ES-I3 (cell line): ENCODE data around the gene ZNF385B.

ENCODE experiments used
- H3K36me3 ChIP-seq: 2 replicates; pipeline ENCODE4 v1.6.1; 2013; ENCODE audit warnings: mild to moderate bottlenecking, low read length, control low read depth, moderate library complexity; ENCODE audit not compliant: insufficient read depth
- H3K4me1 ChIP-seq: 2 replicates; pipeline ENCODE4 v1.6.1; 2013; ENCODE audit warnings: mild to moderate bottlenecking, control low read depth, low read length; ENCODE audit not compliant: insufficient read depth
- H3K9ac ChIP-seq: 2 replicates; pipeline ENCODE4 v1.6.1; 2013; ENCODE audit warnings: low read depth, mild to moderate bottlenecking, low read length, moderate library complexity
- H3K9me3 ChIP-seq: 2 replicates; pipeline ENCODE4 v1.6.1; 2013; ENCODE audit warnings: mild to moderate bottlenecking, low read length, moderate library complexity; ENCODE audit not compliant: control insufficient read depth, insufficient read depth

The ZNF385B gene

DNA sequence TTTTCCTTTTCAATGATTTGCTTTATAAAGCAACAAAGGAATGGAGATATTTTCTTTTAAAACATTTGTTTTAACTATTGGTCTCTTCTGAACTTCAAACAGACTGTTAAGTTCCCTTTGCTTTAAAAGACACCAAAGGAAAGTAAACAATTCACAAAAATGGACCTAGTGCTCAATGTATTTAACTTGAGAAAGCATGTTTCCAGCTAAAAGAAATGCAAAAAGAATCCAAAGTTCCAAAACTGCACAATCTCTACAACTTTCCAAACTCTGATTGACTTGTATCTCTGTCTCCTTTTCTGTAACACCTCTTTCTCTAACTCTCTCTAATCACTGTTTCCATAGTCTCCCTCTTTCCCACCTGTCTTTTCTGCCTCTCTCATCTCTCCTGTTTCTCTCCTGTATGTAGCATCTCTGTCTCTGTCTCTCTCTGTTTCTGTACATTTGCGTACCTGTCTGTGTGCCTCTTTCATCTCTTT lies 301.1 kb downstream of the ZNF385B start:
- H3K4me1 ChIP-seq = no peaks in the 10 kb centered on the region; the same call in 1 of the 2 replicates
- H3K9ac ChIP-seq = no peak overlapping the region
- no peaks in the 10 kb centered on the region for H3K9me3 ChIP-seq
- H3K36me3 ChIP-seq = no peaks in the 10 kb centered on the region

DNA sequence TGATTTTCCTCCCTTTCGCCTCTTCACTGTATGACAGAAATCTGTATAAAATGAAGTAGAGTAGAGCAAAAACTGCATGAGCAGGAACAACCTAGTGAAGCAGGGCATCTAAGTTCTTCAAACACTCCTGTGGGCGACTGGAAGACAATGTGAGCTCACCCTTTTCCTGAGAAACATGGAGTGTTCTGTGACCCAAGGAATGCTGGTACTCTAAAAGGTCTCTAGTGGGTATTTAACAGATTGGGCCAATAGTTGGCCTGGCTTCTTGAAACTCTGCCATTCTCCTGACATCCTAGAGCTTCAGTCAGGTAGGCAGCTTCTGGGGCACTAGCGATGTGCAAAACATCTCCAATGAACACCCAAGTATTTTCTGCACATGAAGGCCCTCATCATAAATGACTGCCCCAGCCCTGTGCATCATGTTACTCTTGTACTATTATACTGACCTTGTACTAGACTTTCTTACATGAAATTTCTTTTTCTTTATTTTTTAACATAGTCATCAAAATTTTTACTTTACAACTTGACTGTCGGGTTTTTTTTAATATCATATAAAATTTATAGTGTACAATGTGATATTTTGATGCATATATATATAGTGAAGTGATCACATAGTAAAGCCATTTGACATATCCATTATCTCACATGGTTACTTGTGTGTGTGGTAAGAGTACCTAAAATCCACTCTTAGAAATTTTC lies 302.2 kb downstream of the ZNF385B start:
- Histone ChIP-seq H3K36me3 (no peaks in the 10 kb centered on the region), H3K9me3 (no peaks in the 10 kb centered on the region), H3K9ac (no peak overlapping the region), H3K4me1 (no peaks in the 10 kb centered on the region; the same call in 1 of the 2 replicates)

DNA sequence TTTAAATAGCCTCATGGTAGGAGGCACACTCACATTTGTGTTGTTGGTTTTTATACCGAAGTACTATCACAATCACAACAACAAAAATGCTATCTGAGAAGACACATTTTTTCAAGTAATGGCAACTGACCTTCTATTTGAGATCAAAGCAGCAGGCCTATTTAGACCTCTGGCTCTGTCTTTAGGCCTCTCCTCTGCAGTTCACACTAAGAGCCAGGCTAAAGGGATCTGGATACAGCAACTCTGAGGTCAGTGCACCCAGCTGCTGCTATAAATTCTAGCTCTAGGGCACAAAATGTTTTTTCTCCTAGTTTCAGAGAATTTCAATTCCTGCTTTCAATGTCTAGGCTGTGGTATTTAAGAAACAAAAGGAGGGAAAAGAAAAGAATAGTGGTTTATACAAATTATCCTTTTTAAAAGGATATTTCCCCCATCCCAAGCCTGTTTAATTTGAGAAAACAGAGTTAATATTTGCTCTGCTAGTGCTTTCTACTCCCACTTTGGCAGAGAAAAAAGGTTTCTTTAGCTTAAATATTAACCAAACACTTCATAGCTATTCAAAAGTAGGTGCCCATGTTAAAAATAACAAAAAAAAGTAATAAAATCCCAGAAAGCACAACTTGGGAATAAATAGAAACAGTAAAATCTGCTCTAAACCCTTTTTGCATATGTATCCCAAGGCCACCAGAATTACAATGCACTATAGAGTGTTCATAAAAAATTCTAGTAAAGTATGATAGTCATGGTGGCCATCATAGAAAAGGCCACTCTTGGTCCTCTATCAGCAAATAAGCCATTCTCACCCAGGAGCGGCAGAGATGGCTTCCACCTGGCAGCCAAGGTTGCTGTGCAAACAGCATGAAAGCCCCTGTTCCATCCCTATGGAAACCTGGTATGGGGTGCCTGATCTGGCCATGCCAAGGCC lies 303.1 kb downstream of the ZNF385B start:
- no peaks in the 10 kb centered on the region for H3K36me3 ChIP-seq
- H3K9me3 ChIP-seq = no peaks in the 10 kb centered on the region
- no peaks in the 10 kb centered on the region; the same call in 1 of the 2 replicates for H3K4me1 ChIP-seq
- no peak overlapping the region for H3K9ac ChIP-seq

DNA sequence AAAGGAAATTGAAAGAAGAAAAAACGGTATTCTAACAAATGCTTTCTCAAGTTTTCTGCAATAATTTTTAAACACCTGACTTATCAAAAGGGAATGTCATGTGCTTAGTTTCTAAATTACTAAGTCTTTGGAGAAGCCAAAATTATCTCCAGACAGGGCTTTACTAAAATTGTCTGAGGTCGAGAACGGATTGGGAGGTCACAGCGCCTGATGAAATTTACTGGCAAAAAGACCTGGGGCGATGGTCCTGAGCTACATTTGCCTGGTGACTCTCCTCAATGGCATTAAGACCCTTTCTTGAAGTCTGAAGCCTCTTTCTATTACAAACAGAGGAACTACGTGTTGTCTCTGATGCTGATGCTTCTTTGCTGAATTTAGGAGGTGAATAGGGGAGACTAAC lies 305.0 kb downstream of the ZNF385B start:
- no peaks in the 10 kb centered on the region for H3K9me3 ChIP-seq
- peaks cover 7% of the 10 kb centered on the region; the same call in 1 of the 2 replicates for H3K4me1 ChIP-seq
- H3K9ac ChIP-seq = no peak overlapping the region
- no peaks in the 10 kb centered on the region for H3K36me3 ChIP-seq

DNA sequence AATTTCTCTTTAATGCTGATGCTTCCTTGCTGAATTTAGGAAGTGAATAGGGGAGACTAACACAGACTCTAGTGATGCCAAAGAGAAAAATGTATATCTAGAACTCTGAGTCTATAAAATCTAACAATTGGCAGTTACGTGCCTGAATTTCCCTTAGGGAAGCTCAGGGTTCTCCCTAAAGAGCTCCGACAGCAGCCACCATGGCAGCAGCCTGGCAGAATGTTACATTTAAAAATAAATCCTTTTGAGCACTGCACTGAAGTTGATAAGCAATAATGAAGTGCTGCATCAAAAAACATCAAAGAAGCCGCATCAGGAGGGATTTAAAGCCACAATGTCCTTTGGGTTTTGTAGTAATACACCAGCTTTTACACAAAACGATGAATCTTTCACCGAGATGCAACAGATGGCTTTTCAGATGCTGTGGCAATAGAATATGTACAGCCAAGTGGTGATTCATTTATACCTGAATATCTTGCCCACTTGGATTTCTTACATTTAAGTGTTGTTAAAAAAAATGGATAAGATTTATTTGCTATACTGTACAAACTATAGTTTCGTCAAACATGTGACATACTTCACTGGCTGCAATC lies 305.6 kb downstream of the ZNF385B start:
- H3K9me3 ChIP-seq = no peaks in the 10 kb centered on the region
- H3K9ac ChIP-seq = no peak overlapping the region
- no peaks in the 10 kb centered on the region for H3K36me3 ChIP-seq
- H3K4me1 ChIP-seq = peaks cover 8% of the 10 kb centered on the region; the same call in 1 of the 2 replicates

DNA sequence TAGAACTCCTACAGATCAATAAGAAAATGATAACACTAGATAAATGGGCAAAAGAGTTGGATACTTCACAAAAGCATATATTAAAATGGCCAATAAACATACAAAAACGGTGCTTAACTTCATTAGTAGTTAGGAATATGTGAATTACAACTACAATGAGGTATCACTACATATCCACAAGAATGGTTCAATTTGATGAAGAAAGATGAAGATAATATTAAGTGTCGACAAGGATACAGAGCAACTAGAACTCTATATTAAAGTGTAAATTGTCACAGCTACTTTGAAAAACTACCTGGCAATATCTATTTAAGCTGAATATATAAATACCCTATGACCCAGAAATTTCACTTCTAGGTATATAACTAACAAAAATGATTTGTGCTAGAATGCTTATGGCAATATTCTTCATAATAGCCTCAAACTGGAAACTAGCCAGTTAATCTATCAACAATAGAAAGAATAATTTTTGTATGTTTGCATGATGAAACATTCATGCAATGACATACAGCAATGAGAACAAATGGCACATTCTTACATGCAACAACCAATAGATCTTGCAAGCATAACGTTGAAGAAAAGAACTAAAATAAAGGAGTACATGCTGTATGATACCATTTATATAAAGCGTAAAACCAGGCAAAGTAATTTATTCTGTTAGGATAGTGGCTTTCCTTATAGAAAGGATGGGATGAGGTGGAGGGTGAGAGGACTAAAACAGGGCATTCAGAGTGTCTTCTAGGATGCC lies 306.6 kb downstream of the ZNF385B start:
- H3K4me1 ChIP-seq = peaks cover 8% of the 10 kb centered on the region; the same call in 1 of the 2 replicates

DNA sequence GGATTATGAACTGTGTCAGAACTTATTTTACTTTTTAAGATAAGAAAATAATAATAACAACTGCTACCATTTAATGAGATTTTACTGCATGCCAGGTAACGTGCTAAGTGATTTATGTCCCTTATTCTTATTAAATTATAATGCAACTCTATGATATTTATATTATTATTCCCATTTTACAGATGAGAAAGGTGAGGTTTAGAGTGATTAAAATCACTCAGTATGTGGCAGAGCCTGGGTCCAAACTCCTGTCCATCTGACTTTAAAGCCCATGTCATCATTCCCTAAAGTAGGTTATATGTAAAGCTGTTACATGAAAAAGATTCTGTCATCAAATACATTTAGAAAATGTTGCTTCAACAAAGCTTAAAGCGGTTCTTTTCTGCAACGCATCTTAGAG lies 308.0 kb downstream of the ZNF385B start:
- Histone ChIP-seq H3K36me3 (no peaks in the 10 kb centered on the region), H3K9ac (no peak overlapping the region), H3K9me3 (no peaks in the 10 kb centered on the region), H3K4me1 (peaks cover 8% of the 10 kb centered on the region; the same call in 1 of the 2 replicates)

More for the DNA sequence above, 306.6 kb downstream of the ZNF385B start:
- H3K36me3 ChIP-seq = no peaks in the 10 kb centered on the region
- H3K9me3 ChIP-seq = no peaks in the 10 kb centered on the region
- no peak overlapping the region for H3K9ac ChIP-seq

DNA sequence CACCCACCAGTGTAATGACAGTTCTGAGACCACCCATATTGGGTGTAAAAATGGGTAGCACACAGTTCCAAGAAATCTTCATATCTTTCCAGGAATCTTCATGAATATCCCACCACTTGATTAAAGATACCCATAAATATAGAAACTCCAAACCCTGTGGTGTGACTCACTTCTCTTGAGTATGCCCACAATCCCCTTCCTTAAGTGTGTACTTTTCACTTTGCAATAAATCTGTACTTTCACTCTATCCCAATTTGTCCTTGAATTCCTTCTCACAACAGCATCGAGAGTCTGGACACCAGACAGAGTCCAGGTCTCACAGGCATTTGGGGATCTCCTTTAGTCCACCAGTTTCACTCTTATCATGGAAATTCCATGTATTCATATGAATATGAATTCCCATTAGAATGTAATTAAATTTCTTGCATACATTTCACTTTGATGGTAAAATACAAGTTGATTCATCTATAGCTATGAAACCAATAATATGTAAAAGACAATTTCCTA lies 309.8 kb downstream of the ZNF385B start:
- Histone ChIP-seq H3K36me3 (no peaks in the 10 kb centered on the region), H3K9me3 (no peaks in the 10 kb centered on the region), H3K4me1 (peaks cover 8% of the 10 kb centered on the region; the same call in 1 of the 2 replicates), H3K9ac (no peak overlapping the region)

DNA sequence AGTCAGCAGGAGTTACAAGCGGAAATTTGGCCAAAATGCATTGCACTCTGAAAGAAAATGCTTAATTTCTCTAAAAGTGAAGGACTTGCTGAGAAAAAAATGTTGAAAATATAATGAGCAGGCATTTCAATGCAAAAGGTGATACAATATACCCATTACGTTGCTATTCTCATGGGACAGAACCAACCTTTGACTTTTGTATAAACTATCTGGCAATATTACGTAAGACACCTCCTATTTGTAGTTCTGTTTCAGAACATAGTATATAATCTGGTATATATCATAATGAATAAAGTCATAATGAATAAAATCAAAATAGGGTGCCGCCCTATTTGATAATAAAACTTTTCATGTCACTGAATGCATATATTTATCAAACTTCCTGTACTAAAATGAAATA lies 310.6 kb downstream of the ZNF385B start:
- no peaks in the 10 kb centered on the region for H3K9me3 ChIP-seq
- H3K4me1 ChIP-seq = peaks cover 8% of the 10 kb centered on the region; the same call in 1 of the 2 replicates
- no peaks in the 10 kb centered on the region for H3K36me3 ChIP-seq
- no peak overlapping the region for H3K9ac ChIP-seq

DNA sequence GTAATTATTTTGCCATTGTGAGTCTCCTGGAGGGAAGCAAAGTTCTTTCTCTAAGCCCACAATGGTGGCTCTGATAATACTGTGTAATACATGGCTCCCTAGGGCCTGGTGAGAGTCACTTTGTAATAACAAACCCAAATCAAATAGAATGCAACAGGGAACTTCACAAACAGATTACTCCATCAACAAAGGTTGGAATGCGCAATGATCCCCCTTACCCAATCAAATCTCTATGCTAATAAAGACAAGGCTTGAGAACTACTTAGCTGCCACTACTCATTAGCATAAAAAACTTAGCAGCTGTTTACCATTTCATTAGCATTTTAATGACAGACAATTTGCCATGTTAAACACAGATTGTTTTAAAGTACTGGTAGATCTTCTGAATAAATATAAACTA lies 311.2 kb downstream of the ZNF385B start:
- H3K4me1 ChIP-seq = peaks cover 8% of the 10 kb centered on the region; the same call in 1 of the 2 replicates
- H3K9ac ChIP-seq = no peak overlapping the region
- no peaks in the 10 kb centered on the region for H3K9me3 ChIP-seq
- no peaks in the 10 kb centered on the region for H3K36me3 ChIP-seq

DNA sequence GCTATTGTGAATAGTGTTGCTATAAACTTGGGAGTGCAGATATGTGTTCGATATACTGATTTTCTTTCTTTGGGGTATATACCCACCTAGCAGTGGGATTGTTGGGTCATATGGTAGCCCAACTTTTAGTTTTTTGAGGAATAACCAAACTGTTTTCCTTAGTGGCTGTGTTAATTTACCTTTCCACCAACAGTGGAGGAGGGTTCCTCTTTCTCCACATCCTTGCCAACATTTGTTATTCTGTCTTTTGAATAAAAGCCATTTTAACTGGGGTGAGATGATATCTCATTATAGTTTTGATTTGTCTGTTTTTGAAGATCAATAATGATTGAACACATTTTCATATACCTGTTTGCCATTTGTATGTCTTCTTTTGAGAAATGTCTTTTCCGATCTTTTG lies 314.8 kb downstream of the ZNF385B start:
- no peaks in the 10 kb centered on the region for H3K36me3 ChIP-seq
- H3K9ac ChIP-seq = no peak overlapping the region
- no peaks in the 10 kb centered on the region for H3K9me3 ChIP-seq
- H3K4me1 ChIP-seq = peaks cover 3% of the 10 kb centered on the region; the same call in 1 of the 2 replicates

DNA sequence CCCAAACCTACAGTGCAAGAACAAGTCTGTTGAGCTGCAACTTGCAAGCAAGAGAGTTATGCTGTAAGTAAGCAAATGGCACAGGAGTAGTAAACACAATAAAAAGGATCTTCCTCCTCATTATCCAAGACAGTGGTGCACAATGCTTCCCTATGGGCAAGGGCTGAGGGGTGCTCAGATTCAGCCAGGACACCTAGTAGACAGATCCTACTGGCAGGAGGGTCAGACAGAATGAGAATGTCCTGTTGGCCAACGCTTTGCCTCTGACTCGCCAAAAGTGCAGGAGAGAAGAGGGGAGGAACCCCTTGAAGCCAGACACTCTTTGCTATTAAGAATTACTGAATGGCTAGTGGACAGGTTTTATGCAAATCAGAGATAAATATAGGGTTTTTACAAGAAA lies 316.4 kb downstream of the ZNF385B start:
- no peaks in the 10 kb centered on the region for H3K36me3 ChIP-seq
- no peaks in the 10 kb centered on the region for H3K9me3 ChIP-seq
- no peak overlapping the region for H3K9ac ChIP-seq
- H3K4me1 ChIP-seq = no peaks in the 10 kb centered on the region; the same call in 1 of the 2 replicates

DNA sequence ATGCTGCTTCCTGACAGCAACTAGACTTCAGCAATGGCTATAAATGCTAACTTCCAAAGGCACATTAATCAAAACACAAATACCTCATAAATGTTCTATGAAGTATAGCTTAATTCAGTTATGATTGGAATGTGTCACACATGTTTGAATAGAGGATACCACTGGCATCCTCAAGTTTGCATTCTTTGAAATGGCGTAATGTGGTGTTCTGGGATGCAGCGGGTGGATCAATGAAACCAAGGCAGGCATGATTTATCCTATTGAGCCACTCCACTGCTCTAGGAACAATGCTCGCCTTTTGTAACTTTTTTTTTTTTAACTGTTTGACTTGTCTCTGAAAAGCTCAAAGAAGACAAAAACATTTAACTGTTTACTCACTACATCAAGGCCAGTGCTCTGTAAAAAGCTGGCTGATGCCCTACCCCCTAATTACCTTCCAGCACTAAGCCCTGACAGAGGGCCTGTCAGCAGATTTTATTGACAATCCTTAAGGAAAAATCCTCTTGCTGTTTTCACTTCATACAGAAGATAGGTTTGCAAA lies 318.0 kb downstream of the ZNF385B start:
- H3K36me3 ChIP-seq = no peaks in the 10 kb centered on the region
- H3K9me3 ChIP-seq = no peaks in the 10 kb centered on the region; the same call in 1 of the 2 replicates
- no peak overlapping the region for H3K9ac ChIP-seq
- no peaks in the 10 kb centered on the region; the same call in 1 of the 2 replicates for H3K4me1 ChIP-seq
